ENCODE measurements around the gene STXBP5. TPM values are rescaled to one million over a fixed set of nuclear protein-coding genes. Genes with fewer than 3 reads are reported as not detected.
"Not testable (repeated sequence)": the region's sequence is repeated elsewhere in the genome, so short reads cannot be mapped to it uniquely, and the experiment has no call there.

The STXBP5 gene
- total RNA-seq, 1 donor from 2014 or later = 33.8 TPM

DNA sequence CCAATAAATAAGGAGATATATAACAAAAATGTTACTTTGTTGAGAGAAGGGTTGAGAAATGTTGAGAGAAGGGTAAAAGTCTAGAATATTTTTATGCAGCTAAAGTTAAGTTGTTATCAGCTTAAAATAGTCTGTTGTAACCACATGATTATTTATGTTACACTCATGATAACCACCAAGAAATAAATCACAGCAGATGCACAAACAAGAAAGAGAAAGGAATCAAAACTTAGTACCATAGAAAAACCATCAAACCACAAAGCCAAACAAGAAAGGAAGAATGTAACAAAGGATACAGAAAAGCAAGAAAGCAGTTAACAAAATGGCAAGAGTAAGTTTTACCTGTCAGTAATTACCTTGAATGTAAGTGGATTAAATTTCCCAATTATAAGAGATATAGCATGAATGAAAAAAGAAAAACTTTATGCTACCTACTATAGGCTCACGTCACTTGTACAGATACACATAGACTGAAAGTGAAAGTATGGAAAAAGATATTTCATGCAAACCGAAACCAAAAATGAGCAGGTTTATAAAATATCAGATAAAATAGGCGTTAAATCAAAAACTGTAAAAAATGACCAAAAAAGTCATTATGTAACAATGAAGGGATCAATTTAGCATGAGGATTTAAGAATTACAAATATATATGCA, 93.6 kb downstream of the STXBP5 start:
- DNase-seq (ENCODE audit: low spot score) = no peak

DNA sequence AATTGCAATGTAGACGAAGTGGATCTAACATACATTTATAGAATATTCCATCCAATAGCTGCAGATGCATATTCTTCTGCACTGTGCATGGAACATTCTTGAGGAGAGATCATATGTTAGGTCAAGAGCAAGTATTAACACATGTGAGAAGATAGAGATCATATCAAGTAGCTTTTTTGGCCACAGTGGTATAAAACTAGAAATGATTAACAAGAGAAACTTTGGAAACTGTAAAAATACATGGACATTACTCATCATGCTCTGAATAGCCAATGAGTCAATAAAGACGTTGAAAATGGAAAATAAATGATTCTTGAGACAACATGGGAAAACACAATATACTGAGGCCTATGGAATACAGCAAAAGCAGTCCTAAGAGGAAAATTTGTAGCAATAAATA, 94.2 kb downstream of the STXBP5 start:
- DNase-seq (ENCODE audit: low spot score) = no peak

DNA sequence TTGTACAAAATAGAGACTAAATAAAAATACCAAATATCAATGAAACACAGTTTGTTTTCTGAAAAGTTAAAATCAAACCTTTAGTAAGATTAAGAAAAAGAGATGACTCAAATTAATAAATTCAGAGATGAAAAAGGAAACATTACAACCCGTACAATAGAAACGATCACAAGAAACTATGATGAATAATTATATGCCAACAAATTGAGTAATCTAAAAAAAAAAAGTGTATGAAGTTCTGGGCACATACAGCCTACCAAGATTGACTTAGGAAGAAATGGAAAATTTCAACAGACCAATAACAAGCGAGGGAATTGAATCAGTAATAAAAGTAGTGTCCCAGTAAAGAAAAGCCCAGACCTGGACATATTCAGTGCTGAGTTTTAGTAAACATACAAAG, 94.8 kb downstream of the STXBP5 start:
- DNase-seq (ENCODE audit: low spot score) = no peak

DNA sequence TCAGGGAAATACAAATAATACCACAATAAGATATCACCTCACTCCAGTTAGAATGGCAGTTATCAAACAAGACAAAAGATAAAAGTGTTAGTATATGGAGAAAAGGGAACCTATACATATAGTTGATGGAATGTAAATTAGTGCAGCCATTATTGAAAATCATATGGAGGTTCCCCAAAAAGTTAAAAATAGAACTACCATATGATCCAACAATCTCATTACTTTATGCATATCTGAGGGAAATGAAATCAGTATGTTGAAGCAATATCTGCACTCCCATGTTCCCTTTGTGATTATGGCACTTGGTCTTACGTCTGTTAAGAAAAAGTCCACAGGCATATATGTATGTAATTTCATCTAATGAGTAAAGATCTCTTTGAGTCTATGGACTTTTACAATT, 96.9 kb downstream of the STXBP5 start:
- DNase-seq (ENCODE audit: low spot score) = no peak

DNA sequence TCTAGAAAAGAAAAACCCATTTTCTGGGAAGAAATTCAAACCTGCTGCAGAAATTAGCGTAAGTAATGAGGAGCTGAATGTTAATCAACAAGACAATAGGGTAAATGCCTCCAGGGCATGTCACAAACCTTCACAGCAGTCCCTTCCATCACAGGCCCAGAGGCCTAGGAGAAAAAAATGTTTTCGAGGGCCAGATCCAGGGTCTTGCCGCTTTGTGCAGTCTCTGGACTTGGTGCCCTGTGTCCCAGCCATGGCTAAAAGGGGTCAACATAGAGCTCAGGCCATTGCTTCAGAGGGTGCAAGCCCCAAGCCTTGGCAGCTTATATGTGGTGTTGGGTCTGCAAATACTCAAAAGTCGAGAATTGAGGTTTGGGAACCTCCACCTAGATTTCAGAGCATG, 99.8 kb downstream of the STXBP5 start:
- DNase-seq (ENCODE audit: low spot score) = no peak

DNA sequence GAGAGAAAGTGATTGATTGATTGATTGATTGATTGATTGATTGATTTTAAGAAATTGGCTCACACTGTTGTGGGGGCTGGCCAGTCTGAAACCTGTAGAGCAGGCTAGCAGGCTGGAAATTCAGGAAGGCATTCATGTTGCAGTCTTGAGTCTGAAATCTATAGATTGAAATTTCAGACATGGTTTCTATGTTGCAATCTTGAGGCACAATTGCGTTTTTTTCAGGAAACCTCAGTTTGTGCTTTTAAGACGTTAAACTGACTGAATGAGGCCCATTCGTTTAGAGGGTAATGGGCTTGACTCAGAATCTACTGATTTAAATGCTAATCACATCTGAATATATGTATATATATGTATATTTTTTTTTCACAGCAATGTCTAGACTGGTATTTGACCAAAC, 106.3 kb downstream of the STXBP5 start:
- no peak for DNase-seq (ENCODE audit: low spot score)

DNA sequence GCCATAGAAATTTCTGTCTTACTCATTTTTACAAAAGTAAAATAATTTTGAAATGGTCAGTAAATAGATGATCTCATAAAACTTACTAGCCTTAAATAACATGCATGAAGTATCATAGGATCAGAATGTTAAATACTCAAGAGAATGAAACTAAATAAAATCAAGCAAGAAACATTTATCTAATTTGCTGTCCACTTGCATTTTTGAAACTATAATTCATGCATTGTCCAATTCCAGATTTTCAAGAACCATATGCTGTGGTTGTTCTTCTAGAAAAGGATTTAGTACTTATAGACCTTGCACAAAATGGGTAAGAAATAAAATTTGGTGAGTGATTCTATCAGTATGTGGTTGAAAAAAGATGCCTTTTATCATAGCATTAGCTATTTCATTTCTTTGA, 107.0 kb downstream of the STXBP5 start:
- DNase-seq (ENCODE audit: low spot score) = no peak

DNA sequence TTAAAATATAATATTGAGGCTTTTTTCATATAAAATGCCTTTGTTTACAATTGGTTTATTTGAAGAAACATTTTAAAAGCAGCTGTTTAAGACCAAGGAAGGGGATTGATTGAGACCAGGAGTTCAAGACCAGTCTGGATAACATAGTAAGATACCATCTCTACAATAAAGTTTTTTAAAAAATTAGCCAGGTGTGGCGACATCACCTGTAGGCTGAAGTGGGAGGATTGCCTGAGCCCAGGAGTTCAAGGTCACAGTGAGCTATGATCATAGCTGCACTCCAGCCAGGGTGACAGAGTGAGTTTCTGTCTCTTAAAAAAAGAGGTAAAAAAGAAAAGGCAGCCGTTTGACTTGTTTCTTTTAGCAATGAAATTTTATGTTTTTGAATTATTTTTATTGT, 117.0 kb downstream of the STXBP5 start:
- DNase-seq (ENCODE audit: low spot score) = no peak

DNA sequence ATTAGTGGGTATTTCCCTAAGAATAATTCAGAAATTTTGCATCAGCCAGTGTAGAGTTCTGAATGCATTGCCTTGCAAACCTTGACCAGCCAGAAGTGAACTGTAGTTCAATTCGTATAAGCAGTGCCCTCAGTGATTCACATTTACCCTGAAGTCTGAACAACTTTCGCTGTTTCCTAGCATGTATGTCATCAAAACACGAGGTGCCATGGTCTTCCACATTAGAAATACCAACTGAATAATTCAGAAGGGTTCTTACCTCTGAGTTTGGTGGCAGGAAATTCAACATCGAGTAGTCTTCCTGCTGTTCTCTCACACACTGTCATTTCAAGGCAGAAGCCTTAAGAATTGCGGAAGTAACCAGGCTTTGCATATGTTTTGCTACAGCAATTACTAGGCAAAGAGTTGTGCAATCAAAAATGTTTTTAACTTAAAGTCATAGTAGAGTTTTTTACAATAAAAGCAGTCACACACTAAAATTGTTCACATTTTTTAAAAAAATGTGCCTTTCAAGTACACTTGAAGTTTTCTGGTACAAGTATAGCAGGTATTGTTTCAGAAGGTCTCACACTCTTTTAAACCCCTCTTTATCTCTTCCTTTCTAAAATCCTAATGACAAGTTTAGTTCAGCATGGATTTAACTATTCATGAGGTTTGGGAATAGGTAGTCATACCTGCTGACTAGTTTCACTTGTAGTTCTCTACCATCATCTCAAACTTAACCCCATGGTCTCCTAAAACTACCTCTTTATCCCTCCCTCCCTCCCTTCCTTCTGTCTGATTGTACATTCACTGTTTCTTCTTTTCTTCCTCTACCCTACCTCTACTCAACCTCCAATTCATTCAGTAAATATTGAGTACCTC, 118.3 kb downstream of the STXBP5 start:
- DNase-seq (ENCODE audit: low spot score) = no peak

DNA sequence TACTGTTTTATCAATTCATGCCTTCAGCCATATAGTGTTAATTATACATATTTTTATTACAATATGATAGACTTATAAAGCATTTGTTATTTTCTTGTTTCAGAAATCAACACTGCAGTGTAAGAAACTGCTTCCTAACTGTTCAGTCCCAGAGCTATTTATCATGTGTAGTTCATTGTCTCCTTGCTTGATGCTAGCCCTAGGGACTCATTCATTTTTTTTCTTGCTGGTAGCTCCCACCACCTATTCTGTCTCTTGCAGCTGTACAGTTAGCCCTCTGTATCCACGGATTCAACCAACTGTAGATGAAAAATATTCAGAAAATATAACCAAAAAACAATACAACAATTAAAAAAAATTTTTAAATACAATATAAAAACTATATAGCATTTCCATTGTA, 121.3 kb downstream of the STXBP5 start:
- DNase-seq (ENCODE audit: low spot score) = no peak

DNA sequence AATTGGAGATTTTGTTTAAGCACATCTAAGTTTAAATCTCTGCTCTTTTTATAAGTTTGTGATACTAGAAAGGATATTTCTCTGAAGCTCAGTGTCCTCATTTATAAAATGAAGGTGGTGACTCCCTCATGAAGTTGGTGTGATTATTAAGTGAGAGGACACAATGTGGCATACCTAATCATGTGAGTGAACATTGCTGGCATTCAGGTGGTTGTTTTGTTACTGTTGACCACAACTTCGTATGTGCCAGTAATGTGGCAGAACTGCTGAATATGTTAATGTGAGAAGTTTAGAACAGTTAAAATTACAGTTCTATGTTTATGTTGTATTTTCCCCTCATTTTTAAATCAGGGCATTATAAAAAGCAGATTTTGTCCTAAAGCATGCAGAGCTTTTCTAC, 127.2 kb downstream of the STXBP5 start:
- DNase-seq (ENCODE audit: low spot score) = no peak

DNA sequence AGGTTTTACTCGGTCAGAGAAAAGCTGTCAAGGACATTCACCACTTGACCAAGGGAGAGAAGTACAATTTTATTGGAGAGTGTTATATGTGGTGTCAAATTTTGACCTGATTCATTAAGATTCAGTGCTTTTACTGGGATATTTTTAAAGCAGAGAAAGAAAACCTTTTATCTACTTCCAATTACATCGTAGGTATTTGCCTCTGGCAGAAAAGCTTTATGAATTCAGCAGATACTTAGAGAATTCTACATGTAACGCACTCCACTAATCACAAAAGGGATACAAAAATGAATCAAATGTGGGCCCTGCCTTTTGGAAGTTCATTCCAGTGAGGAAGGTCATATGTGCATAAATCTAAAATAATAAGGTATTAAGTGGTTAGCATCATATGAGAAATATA, 133.7 kb downstream of the STXBP5 start:
- no peak for DNase-seq (ENCODE audit: low spot score)

DNA sequence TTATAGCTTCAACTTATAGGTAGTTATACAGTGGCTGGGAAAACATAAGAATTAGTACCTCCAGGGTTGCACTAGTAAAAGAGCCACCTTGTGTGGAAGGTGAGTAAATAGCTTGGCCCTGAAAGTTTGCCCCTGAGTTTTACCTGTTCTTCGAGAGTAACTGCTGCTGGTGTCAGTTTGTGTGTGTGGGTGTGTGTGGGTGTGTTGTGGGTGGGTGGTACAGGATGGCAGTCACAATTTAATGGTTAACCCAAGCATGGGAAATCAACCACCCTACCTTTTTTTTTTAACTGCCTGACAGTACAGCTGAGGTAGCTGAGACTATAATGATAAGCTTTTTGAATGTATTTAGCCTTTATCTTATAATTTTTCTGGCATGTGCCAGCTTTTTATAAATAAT, 137.3 kb downstream of the STXBP5 start:
- DNase-seq (ENCODE audit: low spot score) = no peak

DNA sequence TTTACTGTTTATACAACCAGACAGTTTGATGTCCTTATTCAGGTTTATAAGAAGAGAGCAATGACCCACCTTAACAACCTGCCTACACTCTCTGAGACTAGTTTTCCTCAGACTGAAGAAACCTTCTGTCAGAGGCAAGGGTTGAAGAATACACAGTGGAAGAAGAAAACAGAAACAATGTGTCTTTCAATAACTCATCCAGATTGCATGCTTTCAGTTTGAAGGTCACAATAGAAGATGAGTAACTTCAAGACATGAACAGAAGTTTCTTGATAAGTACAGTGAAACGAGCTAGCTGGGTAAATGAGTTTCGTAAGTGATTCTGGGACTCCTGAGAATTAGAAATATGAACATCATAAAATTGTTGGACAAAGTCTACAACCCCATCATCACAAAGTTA, 141.7 kb downstream of the STXBP5 start:
- no peak for DNase-seq (ENCODE audit: low spot score)

DNA sequence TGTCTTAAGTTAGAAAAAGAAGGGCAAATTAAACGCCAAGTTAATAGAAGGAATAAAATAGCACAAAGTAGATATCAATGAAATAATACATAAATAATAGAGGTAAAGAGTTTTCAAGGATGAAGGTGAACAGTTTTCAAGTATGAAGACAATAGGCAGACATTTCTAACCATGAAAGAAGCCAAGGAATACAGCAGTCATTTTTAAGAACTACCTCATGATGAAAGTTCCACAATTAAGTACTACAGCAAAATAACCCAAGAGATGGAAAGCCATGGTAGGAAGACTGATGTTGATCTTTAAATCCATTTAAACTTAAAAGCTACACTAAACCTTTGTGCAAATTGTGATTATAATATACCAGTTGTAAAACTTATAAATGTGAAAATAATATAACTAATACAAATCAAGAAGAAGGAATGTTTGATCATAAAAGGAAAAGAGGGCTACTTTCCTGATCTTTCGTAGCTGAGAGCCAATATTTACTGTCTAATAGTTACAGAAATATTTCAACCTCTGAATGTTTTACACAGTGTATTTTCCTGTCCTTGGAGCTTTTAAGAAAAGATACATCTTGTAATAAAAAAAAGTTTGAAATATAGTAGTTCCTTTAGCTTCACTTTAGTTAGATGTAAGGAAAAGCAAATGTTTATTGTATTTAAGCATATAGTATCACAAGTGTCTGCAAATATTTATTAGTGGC, 143.1 kb downstream of the STXBP5 start:
- no peak for DNase-seq (ENCODE audit: low spot score)

DNA sequence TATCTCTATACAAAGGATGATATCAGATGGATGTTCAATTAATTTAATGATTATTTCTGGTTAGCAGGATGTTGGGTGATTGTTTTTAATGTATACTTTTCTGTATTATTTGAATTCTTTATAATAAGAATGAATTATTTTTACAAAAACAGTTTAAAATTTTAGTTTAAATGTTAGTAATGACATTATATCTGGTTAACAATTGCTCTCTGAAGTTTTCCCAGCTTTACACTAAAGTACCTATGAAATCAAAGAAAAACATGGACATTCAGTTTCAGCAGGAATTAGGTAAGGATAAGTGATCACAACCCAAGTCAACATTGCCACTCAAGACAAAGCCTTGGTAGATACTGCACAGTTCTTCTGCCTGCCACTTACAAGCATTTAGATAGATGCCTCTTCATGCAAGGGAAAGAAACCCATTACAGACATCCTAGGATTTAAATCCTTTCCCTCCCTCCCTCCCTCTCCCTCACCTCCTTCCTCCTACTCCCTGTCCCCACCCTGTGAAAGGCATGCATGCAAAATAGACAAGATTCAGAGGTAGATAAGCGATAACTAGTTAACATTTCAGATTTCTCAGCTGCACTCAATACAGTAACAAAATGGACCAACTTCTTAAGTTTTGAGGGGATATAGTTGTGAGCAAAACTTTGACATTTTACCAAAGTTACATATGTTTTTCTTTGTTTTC, 143.8 kb downstream of the STXBP5 start:
- no peak for DNase-seq (ENCODE audit: low spot score)

DNA sequence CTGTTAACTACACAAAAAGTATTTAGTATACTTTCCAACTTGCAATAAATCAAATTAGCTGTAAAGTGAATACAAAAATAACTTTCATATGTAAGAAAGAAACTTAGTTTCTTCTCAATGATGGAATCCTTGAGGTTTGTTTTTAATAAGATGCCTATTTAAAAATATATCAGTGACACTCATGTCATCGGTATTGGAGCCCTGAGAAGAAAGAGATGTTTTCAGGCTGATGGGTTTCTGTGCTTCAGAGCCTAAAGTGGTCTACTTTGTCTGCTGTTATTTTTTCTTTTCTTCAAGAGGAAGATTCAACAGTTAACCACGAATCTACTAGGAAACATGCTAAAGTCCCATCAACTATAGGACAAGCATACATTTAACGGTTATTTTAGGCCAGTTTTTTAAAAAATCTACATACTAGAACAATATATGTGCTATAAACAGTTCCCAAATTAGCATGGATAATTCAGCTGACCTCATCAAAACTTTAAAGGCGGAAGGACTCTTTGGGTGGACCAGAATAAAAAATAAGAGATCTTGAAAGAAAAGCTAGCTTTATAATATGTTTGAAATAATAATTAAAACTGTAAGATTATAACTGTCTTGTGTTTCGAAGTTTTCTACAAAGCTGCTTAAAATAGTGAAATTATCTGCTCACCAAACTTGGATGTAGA, 157.2 kb downstream of the STXBP5 start:
- no peak for DNase-seq (ENCODE audit: low spot score)

DNA sequence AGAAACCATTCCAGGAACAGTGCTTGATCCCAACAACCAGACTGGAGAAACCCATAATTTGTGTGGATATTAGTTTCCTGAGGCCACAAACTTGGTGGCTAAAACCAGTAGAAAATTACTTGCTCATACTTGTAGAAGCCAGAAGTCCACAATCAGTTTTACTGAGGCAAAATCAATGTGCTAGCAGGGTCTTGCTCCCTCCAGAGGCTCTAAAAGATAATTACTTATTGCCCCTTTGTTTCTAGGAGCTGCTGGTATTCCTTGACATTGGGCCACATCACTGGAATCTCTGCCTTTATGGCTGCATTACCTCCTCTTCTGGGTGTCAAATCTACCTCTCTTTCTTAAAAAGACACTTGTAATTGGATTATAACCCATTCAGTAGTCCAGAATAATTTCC, 162.1 kb downstream of the STXBP5 start:
- DNase-seq (ENCODE audit: low spot score) = no peak

DNA sequence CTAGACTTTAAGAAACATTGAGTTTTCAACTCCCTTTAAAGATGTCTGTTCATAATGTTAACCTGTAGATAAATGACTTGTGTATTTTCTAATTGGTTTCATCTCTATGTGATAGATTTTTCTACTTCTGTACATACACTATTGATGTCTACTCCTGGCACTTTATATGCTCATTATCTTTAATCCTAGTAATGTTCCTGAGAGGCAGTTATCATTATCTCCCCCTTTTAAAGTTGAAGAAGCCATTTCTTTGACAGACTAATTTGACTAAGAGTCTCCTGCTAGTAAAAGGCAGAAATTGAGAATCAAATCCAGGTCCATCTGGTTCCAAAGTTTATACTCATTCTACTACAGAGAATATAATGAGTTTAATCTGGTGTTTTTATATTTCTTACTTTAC, 167.1 kb downstream of the STXBP5 start:
- no peak for DNase-seq (ENCODE audit: low spot score)

DNA sequence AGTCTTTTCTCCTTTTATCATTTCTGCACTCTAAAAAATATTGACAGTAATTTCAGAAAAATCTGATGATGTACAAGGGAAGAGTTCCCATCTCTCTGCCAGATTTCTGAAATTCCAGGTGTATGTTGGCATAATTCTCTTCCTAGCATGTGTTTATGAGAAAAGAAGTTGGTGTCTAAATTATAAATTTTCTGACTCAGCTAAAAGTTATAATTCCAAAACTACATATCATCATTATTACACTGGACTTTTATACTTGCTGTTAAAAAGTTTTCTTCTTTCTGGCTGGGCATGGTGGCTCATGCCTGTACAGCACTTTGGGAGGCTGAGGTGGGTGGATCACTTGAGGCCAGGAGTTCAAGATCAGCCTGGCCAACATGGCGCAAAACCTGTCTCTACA, 168.6 kb downstream of the STXBP5 start:
- DNase-seq (ENCODE audit: low spot score) = no peak

DNA sequence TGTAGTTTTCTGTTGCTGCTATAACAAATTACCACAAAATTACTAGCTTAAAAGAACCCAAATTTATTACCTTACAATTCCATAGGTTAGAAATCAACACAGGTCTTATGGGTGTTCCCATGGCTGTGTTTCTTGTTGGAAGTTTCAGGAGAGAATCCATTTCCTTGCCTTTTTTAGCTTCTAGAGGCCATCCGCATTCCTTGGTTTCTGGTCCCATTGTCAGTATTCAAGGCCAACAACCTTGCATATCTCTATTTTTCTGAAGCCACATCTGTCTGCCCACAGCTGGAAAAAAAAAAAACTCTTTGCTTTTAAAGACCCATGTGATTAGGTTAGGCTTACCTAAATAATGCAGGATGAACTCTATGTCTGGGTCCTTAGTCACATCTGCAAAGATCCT, 174.6 kb downstream of the STXBP5 start:
- no peak for DNase-seq (ENCODE audit: low spot score)

DNA sequence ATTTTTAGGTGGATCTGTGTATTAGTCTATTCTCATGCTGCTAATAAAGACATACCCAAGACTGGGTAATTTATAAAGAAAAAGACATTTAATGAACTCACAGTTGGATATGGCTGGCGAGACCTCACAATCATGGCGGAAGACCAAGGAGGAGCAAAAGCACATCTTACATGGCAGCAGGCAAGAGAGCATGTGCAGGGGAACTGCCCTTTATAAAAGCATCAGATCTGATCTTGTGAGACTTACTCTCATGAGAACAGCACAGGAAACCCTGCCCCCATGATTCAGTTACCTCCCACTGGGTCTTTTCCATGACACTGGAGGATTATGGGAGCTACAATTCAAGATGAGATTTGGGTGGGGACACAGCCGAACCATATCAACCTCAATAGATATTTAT, 176.6 kb downstream of the STXBP5 start:
- DNase-seq (ENCODE audit: low spot score) = not testable (repeated sequence)

Measured in ureter (tissue), 1 donor.